Cardiac muscle cell (in vitro differentiated cells and primary cell): Measurements from ENCODE around the gene RBM19. TPM values are rescaled to one million over a fixed set of nuclear protein-coding genes. Genes with fewer than 3 reads are reported as not detected.

ENCODE experiments used
- DNase-seq, 2 donors: peaks; one replicate each; pipeline versions ENCODE4 v3.0.0 to v3.0.0-alpha.2; 2010 to 2017; ENCODE audit warnings: low read depth in 1 of 2, low spot score in 1 of 2
- H3K27ac ChIP-seq: fragments of 200-600 bp; sonication (generic); 2 replicates; pipeline ENCODE4 v1.5.1; 2016
- H3K27me3 ChIP-seq: fragments of 200-600 bp; sonication (generic); 2 replicates; pipeline ENCODE4 v1.6.0; 2016; ENCODE audit warnings: control low read depth
- H3K36me3 ChIP-seq: fragments of 200-600 bp; sonication (generic); 2 replicates; pipeline ENCODE4 v1.5.1; 2016; ENCODE audit warnings: control low read depth
- H3K4me1 ChIP-seq: fragments of 200-600 bp; sonication (generic); 2 replicates; pipeline ENCODE4 v1.8.1; 2017; ENCODE audit warnings: low read depth, mild to moderate bottlenecking, mixed run types
- H3K4me3 ChIP-seq: fragments of 200-600 bp; sonication (generic); 2 replicates; pipeline ENCODE4 v1.5.1; 2016; ENCODE audit warnings: mild to moderate bottlenecking
- H3K9me3 ChIP-seq: fragments of 200-600 bp; sonication (generic); 2 replicates; pipeline ENCODE4 v1.5.1; 2017; ENCODE audit warnings: low read depth, mild to moderate bottlenecking, control low read depth
- polyA plus RNA-seq: library from polyadenylated mRNA; unstranded; fragments of >200 nt; fragmentation: Nextera tagmentation; extraction: Ambion mirVana; gene quantifications from 2 replicates; pipeline ENCODE4 v1.2.1, GENCODE V29; 2016
- total RNA-seq: library from RNA; depleted of rRNA; stranded (reverse); fragments of >200 nt; gene quantifications from 2 replicates; pipeline ENCODE4 v1.2.3, GENCODE V29; 2016
- TF ChIP-seq, protein P1 (sequence below): IDR thresholded peaks from 2 replicates; pipeline ENCODE4 v1.5.1; 2012; ENCODE audit warnings: low read depth, mild to moderate bottlenecking, low read length

The RBM19 gene
- total and polyA plus RNA-seq, 2 experiments from 2014 or later = 28.1 to 31.0 TPM

- Histone ChIP-seq H3K4me3 (no peak overlapping the region), H3K4me1 (no peaks in the 10 kb centered on the region), H3K27me3 (no peaks in the 10 kb centered on the region), H3K9me3 (no peaks in the 10 kb centered on the region), H3K27ac (no peak overlapping the region), H3K36me3 (no peaks in the 10 kb centered on the region)
- DNase-seq = no peak
- TF ChIP-seq, protein P1, sequence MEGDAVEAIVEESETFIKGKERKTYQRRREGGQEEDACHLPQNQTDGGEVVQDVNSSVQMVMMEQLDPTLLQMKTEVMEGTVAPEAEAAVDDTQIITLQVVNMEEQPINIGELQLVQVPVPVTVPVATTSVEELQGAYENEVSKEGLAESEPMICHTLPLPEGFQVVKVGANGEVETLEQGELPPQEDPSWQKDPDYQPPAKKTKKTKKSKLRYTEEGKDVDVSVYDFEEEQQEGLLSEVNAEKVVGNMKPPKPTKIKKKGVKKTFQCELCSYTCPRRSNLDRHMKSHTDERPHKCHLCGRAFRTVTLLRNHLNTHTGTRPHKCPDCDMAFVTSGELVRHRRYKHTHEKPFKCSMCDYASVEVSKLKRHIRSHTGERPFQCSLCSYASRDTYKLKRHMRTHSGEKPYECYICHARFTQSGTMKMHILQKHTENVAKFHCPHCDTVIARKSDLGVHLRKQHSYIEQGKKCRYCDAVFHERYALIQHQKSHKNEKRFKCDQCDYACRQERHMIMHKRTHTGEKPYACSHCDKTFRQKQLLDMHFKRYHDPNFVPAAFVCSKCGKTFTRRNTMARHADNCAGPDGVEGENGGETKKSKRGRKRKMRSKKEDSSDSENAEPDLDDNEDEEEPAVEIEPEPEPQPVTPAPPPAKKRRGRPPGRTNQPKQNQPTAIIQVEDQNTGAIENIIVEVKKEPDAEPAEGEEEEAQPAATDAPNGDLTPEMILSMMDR = no peak
Measured at GRCh38 chr12:113891739-113892520, 74.2 kb downstream of the RBM19 start.

DNA sequence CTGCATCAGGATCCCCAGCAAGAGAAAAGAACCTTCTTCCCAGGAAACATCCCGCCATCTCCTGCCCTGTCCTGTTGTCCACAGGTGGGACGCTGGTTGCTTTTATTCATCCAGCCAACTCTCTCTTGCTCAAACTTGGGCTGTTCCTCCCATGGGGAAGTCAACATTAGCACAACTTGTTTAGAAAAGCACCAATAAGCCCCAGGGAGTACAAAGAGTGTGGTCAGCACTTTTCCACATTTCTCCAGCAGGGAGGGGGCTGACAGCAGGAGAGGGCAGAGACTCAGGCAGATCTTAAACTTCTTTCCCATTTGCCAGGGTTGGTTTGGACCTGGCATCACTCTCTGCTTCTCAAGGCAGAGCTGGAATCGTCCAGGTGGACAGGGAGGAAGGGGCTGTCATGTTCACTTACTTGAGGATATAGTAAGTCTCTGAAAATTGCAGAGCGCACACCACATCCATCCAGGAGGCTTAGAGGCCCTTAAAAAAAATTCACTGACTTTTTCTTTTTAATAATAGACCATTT, 74.9 kb downstream of the RBM19 start:
- H3K27ac ChIP-seq = no peak overlapping the region
- no peaks in the 10 kb centered on the region for H3K27me3 ChIP-seq
- DNase-seq = no peak
- no peak overlapping the region for H3K4me3 ChIP-seq
- TF ChIP-seq, protein P1 = no peak
- H3K4me1 ChIP-seq = no peaks in the 10 kb centered on the region
- H3K36me3 ChIP-seq = no peaks in the 10 kb centered on the region
- no peaks in the 10 kb centered on the region for H3K9me3 ChIP-seq

GRCh38 chr12:113889891-113890581, 76.1 kb downstream of the RBM19 start:
- Histone ChIP-seq H3K4me3 (no peak overlapping the region), H3K27me3 (no peaks in the 10 kb centered on the region), H3K9me3 (no peaks in the 10 kb centered on the region), H3K27ac (no peak overlapping the region), H3K4me1 (no peaks in the 10 kb centered on the region), H3K36me3 (no peaks in the 10 kb centered on the region)
- TF ChIP-seq, protein P1 = no peak
- no peak for DNase-seq

DNA sequence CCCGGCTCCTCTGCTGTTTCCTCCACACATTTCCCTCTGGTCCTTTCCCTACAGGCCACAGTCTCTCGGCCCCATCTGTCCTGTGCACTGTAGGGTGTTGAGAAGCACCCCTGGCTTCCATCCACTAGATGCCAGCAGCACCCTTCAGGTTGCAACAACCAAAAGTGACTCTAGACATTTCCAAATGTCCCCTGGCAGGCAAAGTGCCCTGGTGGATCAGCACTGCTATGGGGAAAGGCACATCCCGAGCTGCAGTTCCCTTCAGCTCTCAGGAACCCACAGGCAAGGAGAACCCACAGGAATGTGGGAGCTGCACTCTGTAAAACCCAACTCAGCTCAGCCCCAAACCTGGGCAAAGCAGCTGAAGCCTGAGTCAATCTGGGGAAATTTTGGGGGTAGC, 77.0 kb downstream of the RBM19 start:
- H3K4me3 ChIP-seq = no peak overlapping the region
- H3K9me3 ChIP-seq = no peaks in the 10 kb centered on the region
- no peaks in the 10 kb centered on the region for H3K4me1 ChIP-seq
- no peaks in the 10 kb centered on the region for H3K27me3 ChIP-seq
- peak in 1 of 2 donors; percentile 21 for DNase-seq
- no peaks in the 10 kb centered on the region for H3K36me3 ChIP-seq
- no peak overlapping the region for H3K27ac ChIP-seq
- TF ChIP-seq, protein P1 = no peak

DNA sequence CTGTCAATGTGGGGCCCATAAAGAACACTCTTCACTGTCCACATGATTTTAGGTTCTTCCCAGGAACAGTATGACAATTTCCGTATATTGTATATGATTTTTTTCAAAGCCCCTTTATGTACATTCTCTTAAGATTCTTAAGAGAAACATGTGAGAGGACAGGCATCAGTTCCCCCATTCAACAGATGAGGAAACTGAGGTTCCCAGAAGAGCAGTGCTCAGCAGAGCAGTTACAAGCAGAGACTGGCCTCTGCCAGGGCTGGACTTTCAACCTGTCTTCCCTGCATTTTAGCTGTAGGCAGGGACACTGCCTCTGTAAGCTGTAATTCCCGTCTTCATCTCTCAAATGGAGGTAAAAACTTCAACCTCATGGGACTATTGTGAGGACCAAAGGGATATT, 77.7 kb downstream of the RBM19 start:
- no peaks in the 10 kb centered on the region for H3K27me3 ChIP-seq
- TF ChIP-seq, protein P1 = no peak
- no peaks in the 10 kb centered on the region for H3K36me3 ChIP-seq
- DNase-seq = no peak
- no peak overlapping the region for H3K4me3 ChIP-seq
- no peak overlapping the region for H3K27ac ChIP-seq
- H3K9me3 ChIP-seq = no peaks in the 10 kb centered on the region
- no peaks in the 10 kb centered on the region for H3K4me1 ChIP-seq
